Adrenal gland (tissue), 12 donors: Measurements from ENCODE around the gene OSBPL7. TPM values are rescaled to one million over a fixed set of nuclear protein-coding genes. Genes with fewer than 3 reads are reported as not detected.

Experiments used
- DNase-seq, 7 donors: peaks; one replicate each; pipeline ENCODE4 v3.0.0-alpha.2; 2019 to 2020
- H3K27ac ChIP-seq, 5 donors: fragments of 200-600 bp; sonication (generic) in 4 of 5; 1 replicate in 3 of 5; 2 replicates in 2 of 5; pipeline versions ENCODE4 v1.5.1 to v1.8.0; 2016 to 2020; ENCODE audit warnings: mild to moderate bottlenecking in 1 of 5
- H3K27me3 ChIP-seq: fragments of 200-600 bp; 2 replicates; pipeline ENCODE4 v1.8.0; 2021
- H3K36me3 ChIP-seq, 2 donors: fragments of 200-600 bp; replicated peaks in 1 of 2; 1 replicate in 1 of 2; 2 replicates in 1 of 2; pipeline versions ENCODE4 v1.5.1 to v1.8.0; 2018 to 2022
- H3K4me1 ChIP-seq, 2 donors: fragments of 200-600 bp; replicated peaks in 1 of 2; 1 replicate in 1 of 2; 2 replicates in 1 of 2; pipeline versions ENCODE4 v1.5.1 to v1.8.0; 2018 to 2021
- H3K4me3 ChIP-seq, 4 donors: fragments of 200-600 bp; sonication (generic) in 3 of 4; one replicate each; pipeline ENCODE4 v1.5.1; 2016 to 2018
- H3K9me3 ChIP-seq, 3 donors: fragments of 200-600 bp; sonication (generic) in 1 of 3; replicated peaks in 1 of 3; 1 replicate in 2 of 3; 2 replicates in 1 of 3; pipeline versions ENCODE4 v1.5.1 to v1.8.0; 2016 to 2021
- POLR2A ChIP-seq, 2 donors: fragments of 450-650 bp; IDR thresholded peaks; one replicate each; pipeline ENCODE4 v1.6.1; 2017; ENCODE audit warnings: antibody characterized with exemption in 2 of 2, mild to moderate bottlenecking in 2 of 2, moderate library complexity in 1 of 2
- WGBS, 4 donors: extraction: QIAGEN DNeasy Blood & Tissue Kit in 2 of 4; methylation state at CpG; one replicate each; pipeline versions ENCODE4 v1.1.5 to v1.1.7; 2013 to 2017; 5-methylcytosine and 5-hydroxymethylcytosine counted together
- intact Hi-C, 2 donors: fragments of 100-400 bp; cut with DNase I; formaldehyde crosslinking; loops; one replicate each; pipeline versions ENCODE4 v1.14.1 to v1.15.0; 2022 to 2023
- polyA plus RNA-seq, 3 donors: library from polyadenylated mRNA; stranded (reverse); fragments of 200-250 nt in 2 of 3; fragments of 350-450 nt in 1 of 3; fragmentation: Illumina TruSeq in 1 of 3; extraction: RNeasy Lipid Tissue Mini Kit (QIAGEN cat#74804) in 1 of 3; gene quantifications; one replicate each; pipeline ENCODE4 v1.2.3, GENCODE V29; 2013 to 2014
- total RNA-seq, 9 donors: library from RNA; depleted of rRNA in 4 of 9; stranded (reverse); fragments of >200 nt in 4 of 9; fragments of 120-200 nt in 1 of 9; fragmentation: NEBNext Ultra II Directional in 1 of 9; extraction: Animal tissue kit (Norgen Biotek cat#: 25700) in 1 of 9; gene quantifications; one replicate each; pipeline versions ENCODE4 v1.1.0 to v1.2.4, GENCODE V29; 2013 to 2023
- TF ChIP-seq, protein P1 (sequence below), 6 experiments: fragments of 450-650 bp in 4 of 6; fragments of 200-600 bp in 2 of 6; sonication (generic) in 1 of 6; IDR thresholded peaks; 1 replicate in 5 of 6; 2 replicates in 1 of 6; pipeline versions ENCODE4 v1.5.1 to v1.8.0; 2016 to 2021; ENCODE audit warnings: antibody characterized with exemption in 6 of 6, mild to moderate bottlenecking in 2 of 6, moderate library complexity in 1 of 6
- donor health status: healthy with polysubstance abuse.
- donor health status: Bipolar disorder and iron deficiency.
- donor health status: DM: yes; HTN: yes; CAD: no.
- donor health status: DM: no; HTN: no; CAD: no.
- donor health status: DM: no; HTN: no; CAD: no.
- donor health status: DM: yes; HTN: yes; CAD: no.

The OSBPL7 gene
- total and polyA plus RNA-seq, 12 donors, result 2.0 to 22.4 (median 6.6) TPM

DNA sequence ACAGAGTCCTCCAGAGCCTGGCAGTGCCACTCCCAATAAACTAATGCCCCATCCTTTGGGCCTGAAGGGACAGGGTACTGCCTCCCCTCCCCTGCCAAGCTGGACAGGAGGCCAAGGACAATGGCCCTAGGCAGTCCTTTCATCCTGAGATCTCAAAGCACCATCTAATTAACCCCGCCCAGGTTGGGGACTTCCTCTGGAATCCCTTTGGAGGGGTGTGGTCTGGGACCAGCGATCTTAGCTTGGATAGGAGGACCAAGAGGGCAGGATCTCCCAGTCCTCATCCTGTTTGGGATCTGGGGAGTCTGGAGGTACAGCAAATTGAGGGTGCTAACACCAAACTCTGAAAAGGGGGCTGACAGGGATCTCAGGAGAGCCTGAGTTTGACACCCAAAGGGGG is 47.5 kb upstream of the OSBPL7 start:
- Histone ChIP-seq H3K36me3 (no peaks in the 10 kb centered on the region), H3K4me1 (no peaks in the 10 kb centered on the region), H3K4me3 (no peak overlapping the region), H3K27me3 (peaks cover 22% of the 10 kb centered on the region), H3K27ac (no peak overlapping the region), H3K9me3 (no peaks in the 10 kb centered on the region)
- WGBS, 4 donors, result 27 to 56% (median 38%) methylated on average over 2 of the region's 2 CpGs
- DNase-seq, result no peak
- intact Hi-C loops, result no loop called here
- TF ChIP-seq POLR2A (IDR thresholded peaks at IDR 0.05), result no peak
- TF ChIP-seq, protein P1, sequence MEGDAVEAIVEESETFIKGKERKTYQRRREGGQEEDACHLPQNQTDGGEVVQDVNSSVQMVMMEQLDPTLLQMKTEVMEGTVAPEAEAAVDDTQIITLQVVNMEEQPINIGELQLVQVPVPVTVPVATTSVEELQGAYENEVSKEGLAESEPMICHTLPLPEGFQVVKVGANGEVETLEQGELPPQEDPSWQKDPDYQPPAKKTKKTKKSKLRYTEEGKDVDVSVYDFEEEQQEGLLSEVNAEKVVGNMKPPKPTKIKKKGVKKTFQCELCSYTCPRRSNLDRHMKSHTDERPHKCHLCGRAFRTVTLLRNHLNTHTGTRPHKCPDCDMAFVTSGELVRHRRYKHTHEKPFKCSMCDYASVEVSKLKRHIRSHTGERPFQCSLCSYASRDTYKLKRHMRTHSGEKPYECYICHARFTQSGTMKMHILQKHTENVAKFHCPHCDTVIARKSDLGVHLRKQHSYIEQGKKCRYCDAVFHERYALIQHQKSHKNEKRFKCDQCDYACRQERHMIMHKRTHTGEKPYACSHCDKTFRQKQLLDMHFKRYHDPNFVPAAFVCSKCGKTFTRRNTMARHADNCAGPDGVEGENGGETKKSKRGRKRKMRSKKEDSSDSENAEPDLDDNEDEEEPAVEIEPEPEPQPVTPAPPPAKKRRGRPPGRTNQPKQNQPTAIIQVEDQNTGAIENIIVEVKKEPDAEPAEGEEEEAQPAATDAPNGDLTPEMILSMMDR (IDR thresholded peaks at IDR 0.05), result no peak

DNA sequence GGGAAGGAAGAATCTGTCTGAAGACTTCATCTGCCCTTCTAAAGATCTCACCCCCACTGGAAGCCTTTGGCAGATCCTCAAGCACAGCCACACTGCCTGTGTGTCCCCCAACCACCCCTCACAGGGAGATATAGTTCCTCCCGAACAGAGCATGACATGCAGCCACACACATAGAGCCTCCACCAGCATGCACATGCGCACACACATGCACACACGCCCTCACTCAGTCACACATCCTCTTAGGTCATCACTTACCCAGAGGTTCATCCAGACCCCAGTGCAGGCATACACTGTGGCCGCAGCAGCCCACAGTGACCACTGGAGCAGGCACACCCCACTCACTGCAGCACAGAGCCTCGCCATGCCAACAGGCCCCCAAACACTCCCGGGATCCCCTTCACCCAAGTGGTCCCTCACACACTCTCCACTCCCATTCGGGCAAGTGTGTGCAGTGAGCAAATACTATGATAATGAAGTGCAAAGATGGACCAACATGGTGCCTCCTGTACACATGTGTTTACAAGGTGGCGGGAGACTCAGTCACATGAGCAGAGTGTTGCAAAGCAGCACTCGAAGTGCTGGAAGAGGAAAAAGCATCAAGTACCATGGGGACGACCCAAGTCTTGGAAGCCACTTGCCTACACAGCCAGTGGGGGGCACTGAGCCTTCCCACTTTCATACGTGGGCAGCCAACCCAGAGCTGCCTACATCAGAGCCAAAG is 46.4 kb upstream of the OSBPL7 start:
- TF ChIP-seq POLR2A (IDR thresholded peaks at IDR 0.05), result no peak
- TF ChIP-seq, protein P1 (IDR thresholded peaks at IDR 0.05), result no peak
- WGBS, 4 donors, result 81 to 96% (median 89%) methylated on average over 8 to 11 of the region's 11 CpGs
- Histone ChIP-seq H3K4me1 (peaks cover 2 to 3% of the 10 kb centered on the region in 2 donors), H3K27me3 (peaks cover 22% of the 10 kb centered on the region), H3K36me3 (no peaks in the 10 kb centered on the region), H3K27ac (no peak overlapping the region), H3K4me3 (no peak overlapping the region), H3K9me3 (no peaks in the 10 kb centered on the region)
- intact Hi-C loops, result no loop called here
- DNase-seq, result no peak

- no peaks in the 10 kb centered on the region for H3K36me3 ChIP-seq
- WGBS, 4 donors, result 78 to 83% (median 82%) methylated on average over 18 to 20 of the region's 20 CpGs
- no peaks in the 10 kb centered on the region for H3K9me3 ChIP-seq
- no peak overlapping the region for H3K4me3 ChIP-seq
- TF ChIP-seq POLR2A (IDR thresholded peaks at IDR 0.05), result no peak
- TF ChIP-seq, protein P1 (IDR thresholded peaks at IDR 0.05), result no peak
- intact Hi-C loops, result no loop called here
- H3K4me1 ChIP-seq, result peaks cover 9 to 10% of the 10 kb centered on the region in 2 donors
- peaks cover 13% of the 10 kb centered on the region for H3K27me3 ChIP-seq
- no peak for DNase-seq
- no peak overlapping the region for H3K27ac ChIP-seq
Observed at GRCh38 chr17:47866941-47867340, 45.3 kb upstream of the OSBPL7 start.

DNA sequence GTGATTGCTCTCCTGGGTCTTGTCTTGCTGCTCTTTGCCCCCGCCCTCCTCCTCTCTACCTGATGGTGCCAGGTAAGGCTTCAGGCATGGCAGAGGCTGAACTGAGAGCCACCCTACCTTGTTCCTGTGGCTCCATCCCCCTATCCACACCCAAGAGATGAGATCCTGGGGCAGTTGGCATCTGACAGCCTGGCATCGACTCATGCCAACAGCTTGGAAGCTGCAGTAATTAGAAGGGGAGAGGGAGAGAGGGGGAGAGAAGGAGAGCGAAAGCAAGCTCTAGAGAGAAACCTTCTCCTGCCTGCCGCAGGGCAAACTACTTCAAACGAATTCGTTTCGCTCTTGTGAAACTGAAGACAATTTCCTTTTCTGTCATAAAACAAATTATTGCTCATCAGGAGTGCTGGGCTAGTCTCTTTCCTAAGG is 43.2 kb upstream of the OSBPL7 start:
- intact Hi-C loops, result no loop called here
- DNase-seq, result no peak
- TF ChIP-seq, protein P1 (IDR thresholded peaks at IDR 0.05), result no peak
- no peak for TF ChIP-seq POLR2A (IDR thresholded peaks at IDR 0.05)
- no peak overlapping the region for H3K4me3 ChIP-seq
- no peaks in the 10 kb centered on the region for H3K36me3 ChIP-seq
- WGBS, 4 donors, result 48 to 68% (median 60%) methylated on average over 7 of the region's 7 CpGs
- H3K9me3 ChIP-seq, result no peaks in the 10 kb centered on the region
- peaks cover 9 to 10% of the 10 kb centered on the region in 2 donors for H3K4me1 ChIP-seq
- H3K27ac ChIP-seq, result no peak overlapping the region
- peaks cover 8% of the 10 kb centered on the region for H3K27me3 ChIP-seq
